ENCODE results near the gene RAG2. TPM values are rescaled to one million over a fixed set of nuclear protein-coding genes. Genes with fewer than 3 reads are reported as not detected.

RAG2 gene
- total and polyA plus RNA-seq, 2 experiments from 2014 or later = not detected

GRCh38 chr11:36594316-36594989, 3.6 kb downstream of the RAG2 start, which contains the start of gene IFTAP:
IFTAP (plus strand) TSS chr11:36594502; CDS start chr11:36610104, 15,602 bp downstream.
- H3K4me1 ChIP-seq (ENCODE audit: insufficient read depth) = peaks cover 5% of the 10 kb centered on the region; the same call in 1 of the 2 replicates
- H3K27me3 Mint-ChIP-seq (ENCODE audit: insufficient read depth, low read depth, poor library complexity) = no peaks in the 10 kb centered on the region
- no peaks in the 10 kb centered on the region for H3F3A ChIP-seq (replicated peaks; ENCODE audit: low read depth)
- no peaks in the 10 kb centered on the region; the same call in 1 of the 2 replicates for H4K20me1 ChIP-seq (replicated peaks; ENCODE audit: insufficient read depth)
- ATAC-seq (peak; percentile 98), DNase-seq (ENCODE audit: low spot score) (peak; percentile 98)
- 0 out of 2 replicates have a peak, but pooled peaks have one; percentile 24 for TF ChIP-seq ZNF331 (CRISPR knock-in tag; IDR thresholded peaks at IDR 0.05; ENCODE audit: low read depth)
- peak; percentile 48 for TF ChIP-seq POLR2AphosphoS5 (IDR thresholded peaks at IDR 0.05; ENCODE audit: low read depth)
- TF ChIP-seq EZH2 (IDR thresholded peaks at IDR 0.05; ENCODE audit: low read depth, unreplicated experiment) = no peak
- TF ChIP-seq JUNB (IDR thresholded peaks at IDR 0.05; ENCODE audit: unreplicated experiment) = no peak
- no peak for TF ChIP-seq ZNF462 (CRISPR knock-in tag; IDR thresholded peaks at IDR 0.05)
- TF ChIP-seq, protein P1, sequence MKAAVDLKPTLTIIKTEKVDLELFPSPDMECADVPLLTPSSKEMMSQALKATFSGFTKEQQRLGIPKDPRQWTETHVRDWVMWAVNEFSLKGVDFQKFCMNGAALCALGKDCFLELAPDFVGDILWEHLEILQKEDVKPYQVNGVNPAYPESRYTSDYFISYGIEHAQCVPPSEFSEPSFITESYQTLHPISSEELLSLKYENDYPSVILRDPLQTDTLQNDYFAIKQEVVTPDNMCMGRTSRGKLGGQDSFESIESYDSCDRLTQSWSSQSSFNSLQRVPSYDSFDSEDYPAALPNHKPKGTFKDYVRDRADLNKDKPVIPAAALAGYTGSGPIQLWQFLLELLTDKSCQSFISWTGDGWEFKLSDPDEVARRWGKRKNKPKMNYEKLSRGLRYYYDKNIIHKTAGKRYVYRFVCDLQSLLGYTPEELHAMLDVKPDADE (IDR thresholded peaks at IDR 0.05) = peak; percentile 95
- peak; percentile 94 for TF ChIP-seq ZNF114 (CRISPR knock-in tag; IDR thresholded peaks at IDR 0.05)
- TF ChIP-seq STAT1 (IDR thresholded peaks at IDR 0.05; ENCODE audit: unreplicated experiment) = no peak
- peak; percentile 79 for TF ChIP-seq CREB1 (CRISPR knock-in tag; IDR thresholded peaks at IDR 0.05; ENCODE audit: low read depth)
- TF ChIP-seq EZH2phosphoT487 (IDR thresholded peaks at IDR 0.05; ENCODE audit: unreplicated experiment) = no peak
- H3K27me3 ChIP-seq (ENCODE audit: insufficient read depth) = no peaks in the 10 kb centered on the region; the same call in 1 of the 2 replicates
- no peaks in the 10 kb centered on the region; the same call in 2 of the 3 replicates for H3K9me3 Mint-ChIP-seq
- peak within 1 kb of the TSS; percentile 87 for H3K27ac Mint-ChIP-seq
- H3K79me2 ChIP-seq (replicated peaks; ENCODE audit: insufficient read depth) = no peaks in the 10 kb centered on the region
- peak within 1 kb of the TSS; percentile 89 for H3K4me2 ChIP-seq
- H3K9me2 ChIP-seq (ENCODE audit: insufficient read depth) = peaks cover 8% of the 10 kb centered on the region; the same call in 1 of the 2 replicates
- no peaks in the 10 kb centered on the region for H3K36me3 Mint-ChIP-seq (ENCODE audit: low read depth)
- H3K36me3 ChIP-seq (ENCODE audit: insufficient read depth) = no peaks in the 10 kb centered on the region
- H3K27ac ChIP-seq (ENCODE audit: low read depth) = no peak within 1 kb of the TSS
- H3K4me3 Mint-ChIP-seq = peak within 1 kb of the TSS; percentile 93
- peaks cover 2% of the 10 kb centered on the region; the same call in 2 of the 3 replicates for H3K4me1 Mint-ChIP-seq
- H2AFZ ChIP-seq = peak within 1 kb of the TSS; percentile 98
- peak within 1 kb of the TSS; percentile 68 for H3K4me3 ChIP-seq
